GM21390 (cell line): ENCODE results near the gene GIPC2.
A peak's percentile ranks its signal among the peaks of the same experiment; 100 is the strongest.
"Not testable (repeated sequence)": the region's sequence is repeated elsewhere in the genome, so short reads cannot be mapped to it uniquely, and the experiment has no call there.

Experiments
- ATAC-seq: cut with Tn5 transposase; IDR thresholded peaks from one replicate; pipeline ENCODE4 v1.9.1; 2021; ENCODE audit not compliant: unreplicated experiment

Gene GIPC2

DNA sequence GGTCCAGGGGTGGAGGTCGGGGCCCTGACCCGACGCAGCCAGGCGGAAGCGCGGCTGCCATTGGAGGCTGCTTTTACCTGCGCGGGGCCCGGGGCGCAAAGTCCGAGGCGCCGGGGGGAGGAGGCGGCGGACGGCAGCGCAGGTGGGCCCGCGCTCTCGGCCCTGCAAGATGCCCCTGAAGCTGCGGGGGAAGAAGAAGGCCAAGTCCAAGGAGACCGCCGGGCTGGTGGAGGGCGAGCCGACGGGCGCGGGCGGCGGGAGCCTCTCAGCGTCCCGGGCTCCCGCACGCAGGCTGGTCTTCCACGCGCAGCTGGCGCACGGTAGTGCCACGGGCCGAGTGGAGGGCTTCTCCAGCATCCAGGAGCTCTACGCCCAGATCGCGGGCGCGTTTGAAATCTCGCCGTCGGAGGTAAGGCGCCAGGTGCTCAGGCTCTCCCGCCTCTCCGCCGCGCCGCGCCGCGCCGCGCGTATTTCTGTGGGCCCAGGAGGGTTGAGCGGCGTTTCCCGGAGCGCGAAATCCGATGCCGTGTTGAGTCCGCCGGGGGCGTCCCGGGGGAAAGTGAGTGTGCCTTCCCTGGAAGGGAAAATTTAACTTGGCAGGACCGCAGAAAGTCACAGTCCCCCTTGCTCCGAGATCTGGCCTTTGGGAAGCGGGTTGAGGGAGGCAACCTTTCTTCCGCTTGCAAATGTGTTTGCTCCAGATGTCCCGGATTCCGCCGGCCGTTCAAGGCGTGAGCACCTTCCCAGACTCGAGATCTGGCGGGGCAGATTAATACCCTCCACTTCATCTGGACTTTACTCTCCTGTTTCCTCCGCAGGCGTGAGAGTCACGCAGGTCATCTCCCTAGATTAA, at the start of gene GIPC2:
GIPC2 (plus strand) TSS at position 41 of the 853 bp plus-strand sequence; CDS start at position 170, 129 bp downstream.
- peak; percentile 54 for ATAC-seq

DNA sequence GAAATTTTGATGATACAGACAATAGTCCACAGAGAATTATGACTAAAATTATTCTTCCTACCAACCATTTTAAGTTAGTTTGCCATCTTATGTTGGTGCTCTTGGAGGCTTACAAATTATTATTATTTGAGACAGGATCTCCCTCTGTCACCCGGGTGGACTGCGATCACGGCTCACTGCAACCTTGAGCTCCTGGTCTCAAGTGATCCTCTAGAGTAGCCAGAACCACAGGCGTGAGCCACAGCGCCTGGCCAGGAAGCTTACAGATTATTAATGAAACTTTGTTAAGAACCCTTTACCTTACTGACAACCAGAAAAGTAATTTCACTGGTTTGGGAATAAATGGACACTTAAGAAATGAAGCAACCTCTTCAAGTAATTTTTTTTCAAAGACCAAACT, 49.0 kb upstream of the GIPC2 start:
- no peak for ATAC-seq

GRCh38 chr1:78000536-78000935, 45.2 kb upstream of the GIPC2 start:
- not testable (repeated sequence) for ATAC-seq

GRCh38 chr1:78003070-78003746, 42.6 kb upstream of the GIPC2 start:
- ATAC-seq, result no peak

DNA sequence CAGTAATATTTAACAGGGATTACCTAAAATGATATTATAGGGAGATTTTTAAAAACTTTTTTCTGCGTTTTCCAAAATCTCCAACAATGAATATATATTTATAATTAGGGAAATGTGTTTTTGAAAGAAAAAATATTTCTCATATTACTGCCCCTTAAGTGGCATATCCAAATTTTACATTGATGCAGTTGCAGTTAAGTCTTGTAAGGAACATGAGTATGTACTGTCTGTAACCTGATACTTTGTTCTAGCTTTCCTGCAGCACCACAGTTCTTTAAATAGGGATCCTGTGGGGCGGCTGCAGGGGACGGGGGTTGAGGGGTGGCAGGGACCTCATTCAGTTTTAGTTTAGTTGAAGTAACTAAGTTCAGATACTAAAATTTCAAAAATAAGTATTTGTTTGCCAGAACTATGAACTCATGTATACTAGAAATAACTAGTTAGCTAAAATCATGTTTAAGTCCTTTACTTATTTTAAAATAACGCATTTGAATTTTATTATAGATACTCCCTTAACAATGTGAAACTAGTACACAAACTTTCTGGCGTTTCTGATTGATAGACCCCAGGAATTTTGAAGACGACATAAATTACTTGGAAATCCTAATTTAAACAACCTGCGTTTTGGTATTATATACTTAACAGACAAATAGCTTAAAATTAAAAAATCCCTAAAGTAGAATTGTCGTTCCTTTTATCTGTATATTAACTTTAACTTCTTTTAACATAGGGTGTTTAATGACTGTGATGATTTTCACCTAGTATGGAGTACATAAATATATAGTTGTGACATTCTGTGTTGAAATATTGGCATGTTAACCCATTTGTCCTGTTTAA, 41.7 kb upstream of the GIPC2 start:
- ATAC-seq, result peak; percentile 56

- ATAC-seq, result peak; percentile 97
Measured at GRCh38 chr1:78004719-78005447, 40.9 kb upstream of the GIPC2 start, which contains the start of gene DNAJB4. DNAJB4 (plus strand) TSS chr1:78004939; CDS start chr1:78005111, 172 bp downstream.

GRCh38 chr1:78005448-78005722, 40.4 kb upstream of the GIPC2 start:
- no peak for ATAC-seq

GRCh38 chr1:78005755-78006154, 40.0 kb upstream of the GIPC2 start:
- no peak for ATAC-seq

DNA sequence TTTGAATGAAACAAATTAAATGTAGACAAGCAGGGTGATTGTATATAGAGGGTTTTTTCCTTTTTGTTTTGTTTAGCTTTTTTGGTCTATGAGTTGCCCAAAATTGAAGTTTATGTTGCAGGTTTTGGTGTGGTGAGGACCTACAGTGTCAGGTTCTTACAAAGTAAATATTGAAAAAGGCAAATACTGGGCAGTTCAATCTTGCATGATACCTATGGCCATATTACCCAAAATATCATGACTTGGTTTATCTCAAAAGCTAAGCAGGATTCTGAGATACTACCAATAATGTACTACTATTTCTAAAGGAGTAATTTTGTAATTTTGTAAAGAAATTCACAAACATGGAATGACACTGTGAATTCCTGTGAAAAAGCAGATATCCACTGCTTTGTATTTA, 39.2 kb upstream of the GIPC2 start:
- no peak for ATAC-seq

- ATAC-seq, result no peak
Measured at GRCh38 chr1:78007677-78008341, 38.0 kb upstream of the GIPC2 start.

- no peak for ATAC-seq
Measured at GRCh38 chr1:78009276-78009675, 36.5 kb upstream of the GIPC2 start.

GRCh38 chr1:78009836-78010235, 35.9 kb upstream of the GIPC2 start:
- no peak for ATAC-seq

DNA sequence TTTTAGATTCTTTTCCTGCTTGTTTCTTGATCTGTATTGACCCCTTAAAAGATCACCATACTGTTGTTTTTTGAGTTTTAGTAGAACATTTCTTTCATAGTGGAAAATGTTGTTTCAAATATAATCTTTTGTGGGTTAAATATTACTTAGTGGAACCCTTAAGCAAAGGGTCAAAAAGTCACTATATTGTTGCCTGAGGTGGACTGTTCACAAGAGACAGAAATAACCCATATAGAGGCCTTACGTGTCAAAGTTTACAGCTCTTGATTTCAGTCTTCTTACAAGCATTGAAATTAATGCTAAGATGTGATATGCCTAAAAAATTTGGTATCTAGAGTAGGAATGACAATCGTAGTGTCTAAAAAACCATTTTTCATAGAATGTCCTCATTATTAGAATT, 34.7 kb upstream of the GIPC2 start:
- no peak for ATAC-seq

DNA sequence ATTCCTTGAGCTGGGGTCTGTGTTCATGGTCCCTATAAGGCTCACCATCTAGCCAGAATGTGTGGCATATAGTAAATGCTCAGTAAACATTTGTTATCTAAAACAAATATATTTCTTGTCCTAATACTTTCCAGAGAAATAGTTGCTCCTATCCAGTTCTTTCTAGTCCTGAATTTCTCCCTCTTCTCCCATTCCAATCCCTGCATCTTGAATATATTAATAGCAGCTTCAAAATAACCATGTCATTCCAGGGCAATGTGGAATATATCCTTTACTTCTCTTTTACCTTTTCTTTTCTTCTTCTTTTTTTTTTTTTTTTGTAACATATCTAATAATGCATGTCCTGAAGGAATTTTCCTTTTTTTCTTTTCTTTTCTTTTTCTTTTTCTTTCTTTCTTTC, 30.6 kb upstream of the GIPC2 start:
- no peak for ATAC-seq

- no peak for ATAC-seq
Measured at GRCh38 chr1:78019024-78019423, 26.7 kb upstream of the GIPC2 start.

DNA sequence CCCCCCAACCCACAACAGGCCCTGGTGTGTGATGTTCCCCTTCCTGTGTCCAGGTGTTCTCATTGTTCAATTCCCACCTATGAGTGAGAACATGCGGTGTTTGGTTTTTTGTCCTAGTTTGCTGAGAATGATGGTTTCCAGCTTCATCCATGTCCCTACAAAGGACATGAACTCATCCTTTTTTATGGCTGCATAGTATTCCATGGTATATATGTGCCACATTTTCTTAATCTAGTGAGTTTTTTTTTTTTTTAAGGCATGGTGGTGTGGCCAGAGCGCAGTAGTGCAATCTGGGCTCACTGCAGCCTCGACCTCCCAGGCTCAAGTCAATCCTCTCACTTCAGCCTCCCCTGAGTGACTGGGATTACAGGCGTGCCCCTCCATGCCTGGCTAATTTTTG, 24.6 kb upstream of the GIPC2 start:
- not testable (repeated sequence) for ATAC-seq

GRCh38 chr1:78029793-78030192, 16.0 kb upstream of the GIPC2 start:
- no peak for ATAC-seq

GRCh38 chr1:78032996-78033796, 12.6 kb upstream of the GIPC2 start:
- no peak for ATAC-seq

- ATAC-seq, result no peak
Measured at GRCh38 chr1:78033797-78034172, 12.0 kb upstream of the GIPC2 start.

- ATAC-seq, result no peak
Measured at GRCh38 chr1:78035121-78035520, 10.6 kb upstream of the GIPC2 start.
